GM12878 (cell line): Measurements from ENCODE around the gene PALMD. TPM values are rescaled to one million over a fixed set of nuclear protein-coding genes. Genes with fewer than 3 reads are reported as not detected.

ENCODE experiments used
- ATAC-seq: fragments of 200-7000 bp; cut with Tn5 transposase; 3 replicates; pipeline ENCODE4 v1.9.1; 2020; ENCODE audit warnings: mild to moderate bottlenecking, moderate library complexity
- BruUV-seq: library from RNA; stranded (reverse); fragments of 400-500 nt; replicated peaks from 2 replicates; lab custom pipeline; 2021; lab: Mats Ljungman, UMichigan
- CTCF ChIA-PET: fragments of 300-600 bp; sonication (Branson Sonifier 250); formaldehyde crosslinking; extraction: SDS; loops from one replicate; lab custom pipeline; 2021; ENCODE audit warnings: inconsistent platforms; lab: Yijun Ruan, JAX
- POLR2A ChIA-PET: fragments of 350-600 bp; formaldehyde crosslinking; extraction: SDS; loops from one replicate; lab custom pipeline; 2021; ENCODE audit warnings: inconsistent platforms; lab: Charles Lee
- RAD21 ChIA-PET: fragments of 300-600 bp; sonication (Branson Sonifier 250); formaldehyde crosslinking; loops from one replicate; lab custom pipeline; 2023; ENCODE audit warnings: antibody characterized with exemption; ENCODE audit not compliant: unreplicated experiment; lab: Charles Lee
- SMC1A ChIA-PET: fragments of 300-600 bp; sonication (Branson Sonifier 250); formaldehyde crosslinking; loops from one replicate; lab custom pipeline; 2023; ENCODE audit not compliant: unreplicated experiment, uncharacterized antibody; lab: Charles Lee
- DNase-seq: peaks from one replicate; pipeline ENCODE4 v3.0.0-alpha.2; 2011; ENCODE audit warnings: low read depth, low spot score
- FAIRE-seq: peaks from 3 replicates; lab custom pipeline; 2011; peaks lifted over from hg19 to GRCh38; lab: Jason Lieb, UNC
- H2AFZ ChIP-seq: 2 replicates; pipeline ENCODE4 v1.6.0; 2011; ENCODE audit warnings: low read depth, low read length, control low read depth; ENCODE audit not compliant: control insufficient read depth
- H3K27ac ChIP-seq: 2 replicates; pipeline ENCODE4 v1.5.1; 2011; ENCODE audit warnings: control low read depth; ENCODE audit not compliant: control insufficient read depth, insufficient read depth
- H3K27me3 ChIP-seq, 2 experiments: replicated peaks in 1 of 2; 2 replicates each; pipeline versions ENCODE4 v1.6.0 to v1.6.1; 2011; ENCODE audit warnings: low read length in 1 of 2; ENCODE audit not compliant: control insufficient read depth in 2 of 2, insufficient read depth in 2 of 2
- H3K36me3 ChIP-seq, 2 experiments: 2 replicates each; pipeline ENCODE4 v1.5.1; 2011; ENCODE audit warnings: low read length in 1 of 2; ENCODE audit not compliant: control insufficient read depth in 2 of 2, insufficient read depth in 2 of 2
- H3K4me1 ChIP-seq: 2 replicates; pipeline ENCODE4 v1.6.1; 2011; ENCODE audit warnings: mild to moderate bottlenecking, low read length, moderate library complexity, mixed read lengths; ENCODE audit not compliant: control insufficient read depth, insufficient read depth
- H3K4me2 ChIP-seq: 2 replicates; pipeline ENCODE4 v1.6.0; 2011; ENCODE audit warnings: control low read depth; ENCODE audit not compliant: control insufficient read depth, insufficient read depth
- H3K4me3 ChIP-seq: fragments of 200-600 bp; sonication (generic); 2 replicates; pipeline ENCODE4 v1.5.1; 2016
- H3K79me2 ChIP-seq: 2 replicates; pipeline ENCODE4 v1.6.0; 2011; ENCODE audit warnings: low read length; ENCODE audit not compliant: control insufficient read depth, insufficient read depth
- H3K9ac ChIP-seq: 2 replicates; pipeline ENCODE4 v1.8.0; 2011; ENCODE audit warnings: low read length, control low read depth, mixed read lengths; ENCODE audit not compliant: control insufficient read depth, insufficient read depth
- H3K9me3 ChIP-seq: replicated peaks from 3 replicates; pipeline ENCODE4 v1.5.1; 2011; ENCODE audit warnings: mild to moderate bottlenecking, low read length; ENCODE audit not compliant: control insufficient read depth, insufficient read depth
- H4K20me1 ChIP-seq: 2 replicates; pipeline ENCODE4 v1.6.0; 2011; ENCODE audit not compliant: control insufficient read depth, insufficient read depth
- BACH1 ChIP-seq: fragments of 450-650 bp; IDR thresholded peaks from 2 replicates; pipeline ENCODE4 v1.6.1; 2017; ENCODE audit warnings: mild to moderate bottlenecking, borderline replicate concordance
- DPF2 ChIP-seq: fragments of 450-650 bp; IDR thresholded peaks from 2 replicates; pipeline ENCODE4 v1.6.1; 2017; ENCODE audit warnings: mild to moderate bottlenecking
- EP300 ChIP-seq, 2 experiments: fragments of 150-350 bp in 1 of 2; IDR thresholded peaks; 2 replicates each; pipeline ENCODE4 v1.6.1; 2011 to 2012; ENCODE audit warnings: low read depth in 2 of 2, low read length in 2 of 2, borderline replicate concordance in 1 of 2, improper control_type of control experiment in 1 of 2, inconsistent platforms in 1 of 2; ENCODE audit not compliant: control insufficient read depth in 1 of 2
- IKZF1 ChIP-seq: fragments of 450-650 bp; conservative IDR thresholded peaks from 2 replicates; pipeline ENCODE4 v1.6.1; 2017; ENCODE audit warnings: antibody characterized with exemption, mild to moderate bottlenecking
- RAD21 ChIP-seq: IDR thresholded peaks from 2 replicates; pipeline ENCODE4 v1.6.1; 2011; ENCODE audit warnings: mild to moderate bottlenecking, low read depth, low read length, moderate library complexity; ENCODE audit not compliant: insufficient read depth
- RFX5 ChIP-seq: IDR thresholded peaks from 2 replicates; pipeline ENCODE4 v1.6.1; 2011; ENCODE audit warnings: low read depth, low read length, improper control_type of control experiment
- SMARCA5 ChIP-seq: fragments of 450-650 bp; IDR thresholded peaks from 2 replicates; pipeline ENCODE4 v1.6.1; 2017; ENCODE audit warnings: mild to moderate bottlenecking
- SREBF1 ChIP-seq: IDR thresholded peaks from 2 replicates; pipeline ENCODE4 v1.6.1; 2012; ENCODE audit warnings: mild to moderate bottlenecking, low read length
- ZNF217 ChIP-seq: fragments of 450-650 bp; IDR thresholded peaks from 2 replicates; pipeline ENCODE4 v1.6.1; 2017; ENCODE audit warnings: antibody characterized with exemption, mild to moderate bottlenecking
- WGBS: methylation state at CpG from one replicate; pipeline ENCODE4 v1.1.6; 2016; ENCODE audit warnings: low lambda C conversion rate; ENCODE audit not compliant: insufficient replicate concordance, insufficient coverage; ENCODE audit errors: missing lambda C conversion rate; 5-methylcytosine and 5-hydroxymethylcytosine counted together
- in situ Hi-C: fragments of 300-500 bp; cut with MboI; formaldehyde crosslinking; loops from 9 replicates; pipeline ENCODE4 v1.14.3; 2018; ENCODE audit warnings: mixed read lengths
- intact Hi-C: fragments of 100-400 bp; cut with micrococcal nuclease; formaldehyde crosslinking; loops from one replicate; pipeline ENCODE4 v1.14.2; 2022; ENCODE audit not compliant: unreplicated experiment
- polyA plus RNA-seq, 11 experiments: library from polyadenylated mRNA; depleted of rRNA in 4 of 11; unstranded in 6 of 11; stranded (reverse) in 5 of 11; fragments of >200 nt; fragmentation: Nextera tagmentation in 4 of 11; fragmentation: Illumina TruSeq in 1 of 11; extraction: Ambion mirVana in 4 of 11; extraction: Trizol in 1 of 11; gene quantifications; 1 replicate in 1 of 11; 2 replicates in 10 of 11; pipeline versions ENCODE4 v1.2.1 to v1.2.3, GENCODE V29; 2011 to 2016; ENCODE audit warnings: inconsistent platforms in 2 of 11, missing spikeins in 2 of 11, low read depth in 1 of 11
- total RNA-seq, 4 experiments: library from RNA; depleted of rRNA in 3 of 4; stranded (reverse); fragments of >200 nt in 3 of 4; fragmentation: Illumina TruSeq in 1 of 4; extraction: Trizol in 1 of 4; gene quantifications; 2 replicates each; pipeline versions ENCODE4 v1.2.1 to v1.2.3, GENCODE V29; 2013 to 2021
- TF ChIP-seq, protein P1 (sequence below): fragments of 450-650 bp; IDR thresholded peaks from 2 replicates; pipeline ENCODE4 v1.6.1; 2018; ENCODE audit warnings: borderline replicate concordance, mild to moderate bottlenecking; ENCODE audit not compliant: partially characterized antibody
- TF ChIP-seq, protein P2 (sequence below): IDR thresholded peaks from 2 replicates; pipeline ENCODE4 v1.6.1; 2012; ENCODE audit warnings: improper control_type of control experiment, low read depth, low read length; ENCODE audit not compliant: insufficient replicate concordance

PALMD gene
- total and polyA plus RNA-seq, 10 of the 15 experiments (the other 5 are each of a cell fraction or from before 2014, with no cell fraction given) = under 0.01 to 0.09 (median 0.04) TPM; not detected in 4

DNA sequence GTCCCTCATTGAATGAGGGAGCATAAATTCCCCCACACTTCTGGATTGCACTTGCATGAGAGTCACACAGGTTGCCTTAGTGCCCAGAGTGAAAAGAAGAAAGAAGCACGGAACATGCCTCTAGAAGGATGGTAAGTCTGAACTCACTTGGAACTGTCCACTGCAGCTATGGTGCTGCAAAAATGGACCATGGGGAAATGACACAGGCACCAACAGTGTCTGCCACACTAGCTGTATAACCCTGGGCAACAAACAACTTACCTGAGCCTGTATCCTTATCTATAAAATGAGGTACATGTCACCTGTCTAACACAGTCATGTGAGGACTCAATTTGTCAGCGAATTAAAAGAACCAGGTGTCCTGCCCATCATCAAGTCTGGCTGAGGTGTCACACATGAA is 50.7 kb downstream of the PALMD start (continued):
- TF ChIP-seq DPF2 (no peak), IKZF1 (no peak), ZNF217 (no peak), RAD21 (no peak), RFX5 (no peak), SREBF1 (no peak), SMARCA5 (no peak), EP300 (IDR thresholded peaks at IDR 0.05; ENCODE audit: borderline replicate concordance in 1 of 2, control insufficient read depth in 1 of 2, low read depth in 2 of 2, low read length in 2 of 2) (no peak), BACH1 (no peak)
- TF ChIP-seq, protein P1, sequence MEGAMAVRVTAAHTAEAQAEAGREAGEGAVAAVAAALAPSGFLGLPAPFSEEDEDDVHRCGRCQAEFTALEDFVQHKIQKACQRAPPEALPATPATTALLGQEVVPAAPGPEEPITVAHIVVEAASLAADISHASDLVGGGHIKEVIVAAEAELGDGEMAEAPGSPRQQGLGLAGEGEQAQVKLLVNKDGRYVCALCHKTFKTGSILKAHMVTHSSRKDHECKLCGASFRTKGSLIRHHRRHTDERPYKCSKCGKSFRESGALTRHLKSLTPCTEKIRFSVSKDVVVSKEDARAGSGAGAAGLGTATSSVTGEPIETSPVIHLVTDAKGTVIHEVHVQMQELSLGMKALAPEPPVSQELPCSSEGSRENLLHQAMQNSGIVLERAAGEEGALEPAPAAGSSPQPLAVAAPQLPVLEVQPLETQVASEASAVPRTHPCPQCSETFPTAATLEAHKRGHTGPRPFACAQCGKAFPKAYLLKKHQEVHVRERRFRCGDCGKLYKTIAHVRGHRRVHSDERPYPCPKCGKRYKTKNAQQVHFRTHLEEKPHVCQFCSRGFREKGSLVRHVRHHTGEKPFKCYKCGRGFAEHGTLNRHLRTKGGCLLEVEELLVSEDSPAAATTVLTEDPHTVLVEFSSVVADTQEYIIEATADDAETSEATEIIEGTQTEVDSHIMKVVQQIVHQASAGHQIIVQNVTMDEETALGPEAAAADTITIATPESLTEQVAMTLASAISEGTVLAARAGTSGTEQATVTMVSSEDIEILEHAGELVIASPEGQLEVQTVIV = no peak

DNA sequence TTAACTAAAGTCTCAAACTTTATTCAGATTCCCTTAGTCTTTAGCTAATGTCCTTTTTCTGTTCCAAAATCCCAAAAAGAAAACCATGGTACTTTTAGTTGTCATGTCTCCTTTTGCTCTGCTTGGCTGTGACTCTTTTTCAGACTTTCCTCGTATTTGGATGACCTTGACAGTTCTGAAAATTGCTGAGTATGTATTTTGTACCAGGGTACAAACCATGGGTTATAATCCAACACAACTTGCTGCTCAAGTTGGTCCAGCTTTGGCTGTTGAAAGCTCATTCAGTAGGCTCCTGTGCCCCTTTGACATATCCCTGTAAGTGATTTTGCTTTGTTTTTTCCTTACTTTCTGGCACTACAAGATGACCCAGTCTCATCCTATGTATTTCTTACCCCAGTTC is 51.7 kb downstream of the PALMD start:
- Histone ChIP-seq H3K79me2 (no peaks in the 10 kb centered on the region), H3K4me3 (no peak overlapping the region), H3K27ac (no peak overlapping the region), H3K9me3 (no peaks in the 10 kb centered on the region), H3K9ac (no peak overlapping the region), H3K36me3 (no peaks in the 10 kb centered on the region), H3K4me2 (no peak overlapping the region), H2AFZ (no peak overlapping the region), H3K4me1 (no peaks in the 10 kb centered on the region), H3K27me3 (no peaks in the 10 kb centered on the region; a peak in 1 of 4 replicates), H4K20me1 (no peaks in the 10 kb centered on the region)
- ChIA-PET POLR2A (no interaction called here), RAD21 (no interaction called here), SMC1A (interaction anchor here (0.6 kb wide), 1 partner anchor 39 kb away, joined by 3 read pairs; no protein-coding TSS in a partner anchor), CTCF (interaction anchor here (1.8 kb wide), 1 partner anchor 12 kb away, joined by 6 read pairs; no protein-coding TSS in a partner anchor)
- in situ Hi-C loops = no loop called here
- BruUV-seq = no TSS peak
- intact Hi-C loops = no loop called here
- DNase-seq (no peak), FAIRE-seq (no peak), ATAC-seq (no peak)
- WGBS = 24% methylated on average over 1 of the region's 1 CpG
- TF ChIP-seq, protein P2, sequence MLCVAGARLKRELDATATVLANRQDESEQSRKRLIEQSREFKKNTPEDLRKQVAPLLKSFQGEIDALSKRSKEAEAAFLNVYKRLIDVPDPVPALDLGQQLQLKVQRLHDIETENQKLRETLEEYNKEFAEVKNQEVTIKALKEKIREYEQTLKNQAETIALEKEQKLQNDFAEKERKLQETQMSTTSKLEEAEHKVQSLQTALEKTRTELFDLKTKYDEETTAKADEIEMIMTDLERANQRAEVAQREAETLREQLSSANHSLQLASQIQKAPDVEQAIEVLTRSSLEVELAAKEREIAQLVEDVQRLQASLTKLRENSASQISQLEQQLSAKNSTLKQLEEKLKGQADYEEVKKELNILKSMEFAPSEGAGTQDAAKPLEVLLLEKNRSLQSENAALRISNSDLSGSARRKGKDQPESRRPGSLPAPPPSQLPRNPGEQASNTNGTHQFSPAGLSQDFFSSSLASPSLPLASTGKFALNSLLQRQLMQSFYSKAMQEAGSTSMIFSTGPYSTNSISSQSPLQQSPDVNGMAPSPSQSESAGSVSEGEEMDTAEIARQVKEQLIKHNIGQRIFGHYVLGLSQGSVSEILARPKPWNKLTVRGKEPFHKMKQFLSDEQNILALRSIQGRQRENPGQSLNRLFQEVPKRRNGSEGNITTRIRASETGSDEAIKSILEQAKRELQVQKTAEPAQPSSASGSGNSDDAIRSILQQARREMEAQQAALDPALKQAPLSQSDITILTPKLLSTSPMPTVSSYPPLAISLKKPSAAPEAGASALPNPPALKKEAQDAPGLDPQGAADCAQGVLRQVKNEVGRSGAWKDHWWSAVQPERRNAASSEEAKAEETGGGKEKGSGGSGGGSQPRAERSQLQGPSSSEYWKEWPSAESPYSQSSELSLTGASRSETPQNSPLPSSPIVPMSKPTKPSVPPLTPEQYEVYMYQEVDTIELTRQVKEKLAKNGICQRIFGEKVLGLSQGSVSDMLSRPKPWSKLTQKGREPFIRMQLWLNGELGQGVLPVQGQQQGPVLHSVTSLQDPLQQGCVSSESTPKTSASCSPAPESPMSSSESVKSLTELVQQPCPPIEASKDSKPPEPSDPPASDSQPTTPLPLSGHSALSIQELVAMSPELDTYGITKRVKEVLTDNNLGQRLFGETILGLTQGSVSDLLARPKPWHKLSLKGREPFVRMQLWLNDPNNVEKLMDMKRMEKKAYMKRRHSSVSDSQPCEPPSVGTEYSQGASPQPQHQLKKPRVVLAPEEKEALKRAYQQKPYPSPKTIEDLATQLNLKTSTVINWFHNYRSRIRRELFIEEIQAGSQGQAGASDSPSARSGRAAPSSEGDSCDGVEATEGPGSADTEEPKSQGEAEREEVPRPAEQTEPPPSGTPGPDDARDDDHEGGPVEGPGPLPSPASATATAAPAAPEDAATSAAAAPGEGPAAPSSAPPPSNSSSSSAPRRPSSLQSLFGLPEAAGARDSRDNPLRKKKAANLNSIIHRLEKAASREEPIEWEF = no peak
